Measurements from ENCODE around the gene TAS1R3.

DNA sequence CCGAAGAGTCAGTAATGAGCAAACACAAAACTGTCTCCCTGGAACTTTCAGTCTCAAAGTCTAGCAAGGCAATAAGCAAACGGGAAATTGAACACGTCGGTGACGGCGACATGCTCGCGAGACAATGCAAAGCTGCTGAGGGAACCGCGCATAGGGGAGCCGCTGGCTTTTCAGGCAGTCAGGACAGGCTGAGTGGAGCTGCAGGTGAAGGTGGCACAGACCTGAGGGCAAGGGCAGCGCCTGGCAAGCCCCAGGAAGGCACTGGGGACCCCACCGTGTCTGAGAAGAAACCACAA lies 11.5 kb upstream of the TAS1R3 start:
- TF ChIP-seq ZFP30 (CRISPR knock-in tag; IDR thresholded peaks at IDR 0.05) = no peak
- TF ChIP-seq ZNF565 (CRISPR knock-in tag; conservative IDR thresholded peaks at IDR 0.05; ENCODE audit: low read depth) = no peak
- TF ChIP-seq CSDC2 (CRISPR knock-in tag; IDR thresholded peaks at IDR 0.05) = no peak
- TF ChIP-seq ARNTL (CRISPR knock-in tag; IDR thresholded peaks at IDR 0.05; ENCODE audit: borderline replicate concordance, low read depth) = no peak
- TF ChIP-seq, protein P1, sequence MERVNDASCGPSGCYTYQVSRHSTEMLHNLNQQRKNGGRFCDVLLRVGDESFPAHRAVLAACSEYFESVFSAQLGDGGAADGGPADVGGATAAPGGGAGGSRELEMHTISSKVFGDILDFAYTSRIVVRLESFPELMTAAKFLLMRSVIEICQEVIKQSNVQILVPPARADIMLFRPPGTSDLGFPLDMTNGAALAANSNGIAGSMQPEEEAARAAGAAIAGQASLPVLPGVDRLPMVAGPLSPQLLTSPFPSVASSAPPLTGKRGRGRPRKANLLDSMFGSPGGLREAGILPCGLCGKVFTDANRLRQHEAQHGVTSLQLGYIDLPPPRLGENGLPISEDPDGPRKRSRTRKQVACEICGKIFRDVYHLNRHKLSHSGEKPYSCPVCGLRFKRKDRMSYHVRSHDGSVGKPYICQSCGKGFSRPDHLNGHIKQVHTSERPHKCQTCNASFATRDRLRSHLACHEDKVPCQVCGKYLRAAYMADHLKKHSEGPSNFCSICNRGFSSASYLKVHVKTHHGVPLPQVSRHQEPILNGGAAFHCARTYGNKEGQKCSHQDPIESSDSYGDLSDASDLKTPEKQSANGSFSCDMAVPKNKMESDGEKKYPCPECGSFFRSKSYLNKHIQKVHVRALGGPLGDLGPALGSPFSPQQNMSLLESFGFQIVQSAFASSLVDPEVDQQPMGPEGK (CRISPR knock-in tag; IDR thresholded peaks at IDR 0.05; ENCODE audit: borderline replicate concordance) = no peak
- no peak for TF ChIP-seq ESRRG (CRISPR knock-in tag; IDR thresholded peaks at IDR 0.05)
- TF ChIP-seq RARB (CRISPR knock-in tag; IDR thresholded peaks at IDR 0.05) = no peak
